GM12878 (cell line): ENCODE results near the gene MAN1B1. TPM values are rescaled to one million over a fixed set of nuclear protein-coding genes. Genes with fewer than 3 reads are reported as not detected.

Experiments used
- ATAC-seq: fragments of 200-7000 bp; cut with Tn5 transposase; 3 replicates; pipeline ENCODE4 v1.9.1; 2020; ENCODE audit warnings: mild to moderate bottlenecking, moderate library complexity
- BruUV-seq: library from RNA; stranded (reverse); fragments of 400-500 nt; replicated peaks from 2 replicates; lab custom pipeline; 2021; lab: Mats Ljungman, UMichigan
- CTCF ChIA-PET: fragments of 300-600 bp; sonication (Branson Sonifier 250); formaldehyde crosslinking; extraction: SDS; loops from one replicate; lab custom pipeline; 2021; ENCODE audit warnings: inconsistent platforms; lab: Yijun Ruan, JAX
- POLR2A ChIA-PET: fragments of 350-600 bp; formaldehyde crosslinking; extraction: SDS; loops from one replicate; lab custom pipeline; 2021; ENCODE audit warnings: inconsistent platforms; lab: Charles Lee
- RAD21 ChIA-PET: fragments of 300-600 bp; sonication (Branson Sonifier 250); formaldehyde crosslinking; loops from one replicate; lab custom pipeline; 2023; ENCODE audit warnings: antibody characterized with exemption; ENCODE audit not compliant: unreplicated experiment; lab: Charles Lee
- SMC1A ChIA-PET: fragments of 300-600 bp; sonication (Branson Sonifier 250); formaldehyde crosslinking; loops from one replicate; lab custom pipeline; 2023; ENCODE audit not compliant: unreplicated experiment, uncharacterized antibody; lab: Charles Lee
- DNase-seq: peaks from one replicate; pipeline ENCODE4 v3.0.0-alpha.2; 2011; ENCODE audit warnings: low read depth, low spot score
- FAIRE-seq: peaks from 3 replicates; lab custom pipeline; 2011; peaks lifted over from hg19 to GRCh38; lab: Jason Lieb, UNC
- H2AFZ ChIP-seq: 2 replicates; pipeline ENCODE4 v1.6.0; 2011; ENCODE audit warnings: low read depth, low read length, control low read depth; ENCODE audit not compliant: control insufficient read depth
- H3K27ac ChIP-seq: 2 replicates; pipeline ENCODE4 v1.5.1; 2011; ENCODE audit warnings: control low read depth; ENCODE audit not compliant: control insufficient read depth, insufficient read depth
- H3K27me3 ChIP-seq, 2 experiments: replicated peaks in 1 of 2; 2 replicates each; pipeline versions ENCODE4 v1.6.0 to v1.6.1; 2011; ENCODE audit warnings: low read length in 1 of 2; ENCODE audit not compliant: control insufficient read depth in 2 of 2, insufficient read depth in 2 of 2
- H3K36me3 ChIP-seq, 2 experiments: 2 replicates each; pipeline ENCODE4 v1.5.1; 2011; ENCODE audit warnings: low read length in 1 of 2; ENCODE audit not compliant: control insufficient read depth in 2 of 2, insufficient read depth in 2 of 2
- H3K4me1 ChIP-seq: 2 replicates; pipeline ENCODE4 v1.6.1; 2011; ENCODE audit warnings: mild to moderate bottlenecking, low read length, moderate library complexity, mixed read lengths; ENCODE audit not compliant: control insufficient read depth, insufficient read depth
- H3K4me2 ChIP-seq: 2 replicates; pipeline ENCODE4 v1.6.0; 2011; ENCODE audit warnings: control low read depth; ENCODE audit not compliant: control insufficient read depth, insufficient read depth
- H3K4me3 ChIP-seq: fragments of 200-600 bp; sonication (generic); 2 replicates; pipeline ENCODE4 v1.5.1; 2016
- H3K79me2 ChIP-seq: 2 replicates; pipeline ENCODE4 v1.6.0; 2011; ENCODE audit warnings: low read length; ENCODE audit not compliant: control insufficient read depth, insufficient read depth
- H3K9ac ChIP-seq: 2 replicates; pipeline ENCODE4 v1.8.0; 2011; ENCODE audit warnings: low read length, control low read depth, mixed read lengths; ENCODE audit not compliant: control insufficient read depth, insufficient read depth
- H3K9me3 ChIP-seq: replicated peaks from 3 replicates; pipeline ENCODE4 v1.5.1; 2011; ENCODE audit warnings: mild to moderate bottlenecking, low read length; ENCODE audit not compliant: control insufficient read depth, insufficient read depth
- H4K20me1 ChIP-seq: 2 replicates; pipeline ENCODE4 v1.6.0; 2011; ENCODE audit not compliant: control insufficient read depth, insufficient read depth
- ATF7 ChIP-seq: fragments of 450-650 bp; IDR thresholded peaks from 2 replicates; pipeline ENCODE4 v1.6.1; 2016; ENCODE audit warnings: low read depth, mild to moderate bottlenecking
- BCLAF1 ChIP-seq: fragments of 450-650 bp; IDR thresholded peaks from 2 replicates; pipeline ENCODE4 v1.6.1; 2017; ENCODE audit warnings: antibody characterized with exemption, mild to moderate bottlenecking, moderate library complexity
- CREB1 ChIP-seq: IDR thresholded peaks from 2 replicates; pipeline ENCODE4 v1.6.1; 2012; ENCODE audit warnings: low read depth, mild to moderate bottlenecking, inconsistent platforms
- CREM ChIP-seq: IDR thresholded peaks from 2 replicates; pipeline ENCODE4 v1.6.1; 2014; ENCODE audit warnings: antibody characterized with exemption, low read depth
- HDAC2 ChIP-seq: fragments of 200-600 bp; sonication (generic); IDR thresholded peaks from 2 replicates; pipeline ENCODE4 v1.6.1; 2017
- NFYB ChIP-seq: IDR thresholded peaks from 2 replicates; pipeline ENCODE4 v1.6.1; 2011; ENCODE audit warnings: low read depth, mild to moderate bottlenecking, low read length, improper control_type of control experiment, moderate library complexity; ENCODE audit not compliant: insufficient read depth
- RAD21 ChIP-seq: IDR thresholded peaks from 2 replicates; pipeline ENCODE4 v1.6.1; 2011; ENCODE audit warnings: mild to moderate bottlenecking, low read depth, low read length, moderate library complexity; ENCODE audit not compliant: insufficient read depth
- RBBP5 ChIP-seq: fragments of 200-600 bp; sonication (generic); conservative IDR thresholded peaks from 2 replicates; pipeline ENCODE4 v1.6.1; 2016
- SIX5 ChIP-seq: IDR thresholded peaks from 2 replicates; pipeline ENCODE4 v1.6.1; 2011; ENCODE audit warnings: mild to moderate bottlenecking, low read depth, low read length, moderate library complexity; ENCODE audit not compliant: severe bottlenecking
- STAT3 ChIP-seq: IDR thresholded peaks from 2 replicates; pipeline ENCODE4 v1.6.1; 2011; ENCODE audit warnings: low read depth, low read length, improper control_type of control experiment
- ZNF274 ChIP-seq: IDR thresholded peaks from one replicate; pipeline ENCODE4 v1.8.0; 2011; ENCODE audit not compliant: insufficient read length, insufficient read depth
- WGBS: methylation state at CpG from one replicate; pipeline ENCODE4 v1.1.6; 2016; ENCODE audit warnings: low lambda C conversion rate; ENCODE audit not compliant: insufficient replicate concordance, insufficient coverage; ENCODE audit errors: missing lambda C conversion rate; 5-methylcytosine and 5-hydroxymethylcytosine counted together
- in situ Hi-C: fragments of 300-500 bp; cut with MboI; formaldehyde crosslinking; loops from 9 replicates; pipeline ENCODE4 v1.14.3; 2018; ENCODE audit warnings: mixed read lengths
- intact Hi-C: fragments of 100-400 bp; cut with micrococcal nuclease; formaldehyde crosslinking; loops from one replicate; pipeline ENCODE4 v1.14.2; 2022; ENCODE audit not compliant: unreplicated experiment
- polyA plus RNA-seq, 11 experiments: library from polyadenylated mRNA; depleted of rRNA in 4 of 11; unstranded in 6 of 11; stranded (reverse) in 5 of 11; fragments of >200 nt; fragmentation: Nextera tagmentation in 4 of 11; fragmentation: Illumina TruSeq in 1 of 11; extraction: Ambion mirVana in 4 of 11; extraction: Trizol in 1 of 11; gene quantifications; 1 replicate in 1 of 11; 2 replicates in 10 of 11; pipeline versions ENCODE4 v1.2.1 to v1.2.3, GENCODE V29; 2011 to 2016; ENCODE audit warnings: inconsistent platforms in 2 of 11, missing spikeins in 2 of 11, low read depth in 1 of 11
- total RNA-seq, 4 experiments: library from RNA; depleted of rRNA in 3 of 4; stranded (reverse); fragments of >200 nt in 3 of 4; fragmentation: Illumina TruSeq in 1 of 4; extraction: Trizol in 1 of 4; gene quantifications; 2 replicates each; pipeline versions ENCODE4 v1.2.1 to v1.2.3, GENCODE V29; 2013 to 2021

The MAN1B1 gene
- total and polyA plus RNA-seq, 10 of the 15 experiments (the other 5 are each of a cell fraction or from before 2014, with no cell fraction given), result 0.71 to 34.1 (median 22.7) TPM

GRCh38 chr9:137141050-137141810 lies 54.4 kb downstream of the MAN1B1 start:
- ChIA-PET POLR2A (interaction anchor here (1.0 to 1.7 kb wide), 3 partner anchors 8 to 12 kb away, joined by 3 to 5 read pairs (median 4); no protein-coding TSS in a partner anchor), RAD21 (interaction anchor here (0.5 to 1.0 kb wide), 2 partner anchors 9 to 74 kb away, joined by 3 read pairs; no protein-coding TSS in a partner anchor), CTCF (interaction anchor here (1.0 kb wide), 1 partner anchor 46 kb away, joined by 3 read pairs; no protein-coding TSS in a partner anchor), SMC1A (no interaction called here)
- FAIRE-seq (no peak), DNase-seq (no peak), ATAC-seq (no peak)
- no peak overlapping the region for H3K27ac ChIP-seq
- no peaks in the 10 kb centered on the region for H3K4me1 ChIP-seq
- no peaks in the 10 kb centered on the region for H4K20me1 ChIP-seq
- H3K4me2 ChIP-seq, result no peak overlapping the region
- intact Hi-C loops, result no loop called here
- TF ChIP-seq NFYB (no peak), CREM (no peak), STAT3 (no peak), RAD21 (no peak), HDAC2 (no peak), RBBP5 (no peak), ZNF274 (no peak), BCLAF1 (no peak), ATF7 (no peak), CREB1 (no peak), SIX5 (no peak)
- in situ Hi-C loops, result no loop called here
- no TSS peak for BruUV-seq
- no peak overlapping the region for H3K9ac ChIP-seq
- H2AFZ ChIP-seq, result no peak overlapping the region
- peaks cover 10 to 14% of the 10 kb centered on the region in 2 experiments for H3K27me3 ChIP-seq
- no peaks in the 10 kb centered on the region for H3K79me2 ChIP-seq
- H3K9me3 ChIP-seq, result no peaks in the 10 kb centered on the region; the same call in 2 of the 3 replicates
- WGBS, result 38% methylated on average over 17 of the region's 17 CpGs
- no peak overlapping the region for H3K4me3 ChIP-seq
- H3K36me3 ChIP-seq, result no peaks in the 10 kb centered on the region
